HCT116 (cell line): ENCODE measurements around the gene UBA52. TPM values are rescaled to one million over a fixed set of nuclear protein-coding genes. Genes with fewer than 3 reads are reported as not detected.

Source experiments
- ATAC-seq: fragments of 200-7000 bp; cut with Tn5 transposase; 2 replicates; pipeline ENCODE4 v1.9.1; 2020; ENCODE audit warnings: mild to moderate bottlenecking, moderate library complexity
- BruUV-seq: library from RNA; stranded (reverse); fragments of 400-500 nt; replicated peaks from 2 replicates; lab custom pipeline; 2021; lab: Mats Ljungman, UMichigan
- CTCF ChIA-PET: fragments of 300-600 bp; sonication (Branson Sonifier 250); formaldehyde crosslinking; loops from one replicate; lab custom pipeline; 2021; ENCODE audit warnings: antibody characterized with exemption; lab: Charles Lee
- POLR2A ChIA-PET: fragments of 300-600, 350-600 bp; sonication (Branson Sonifier 250); formaldehyde crosslinking; loops from one replicate; lab custom pipeline; 2021; ENCODE audit warnings: antibody characterized with exemption; lab: Charles Lee
- RAD21 ChIA-PET, 2 experiments: fragments of 300-600 bp; sonication (Branson Sonifier 250); formaldehyde crosslinking; loops; one replicate each; lab custom pipeline; 2023; ENCODE audit warnings: low total read pairs in 2 of 2; ENCODE audit not compliant: uncharacterized antibody in 2 of 2, unreplicated experiment in 2 of 2, low non-redundant PET in 1 of 2; lab: Charles Lee
- DNase-seq: peaks from one replicate; pipeline ENCODE4 v3.0.0-alpha.2; 2010; ENCODE audit warnings: low read depth, low spot score
- H2AFZ ChIP-seq: fragments of 200-600 bp; shearing (Covaris generic), sonication (generic); 2 replicates; pipeline ENCODE4 v1.6.1; 2017; ENCODE audit warnings: low read depth, mixed run types, mixed read lengths, antibody characterized with exemption, low read length; ENCODE audit not compliant: poor library complexity, severe bottlenecking
- H3K27ac ChIP-seq: 2 replicates; pipeline ENCODE4 v1.5.1; 2012; ENCODE audit warnings: low read depth, low read length
- H3K27me3 ChIP-seq: fragments of 200-600 bp; sonication (generic); 2 replicates; pipeline ENCODE4 v1.6.1; 2016; ENCODE audit warnings: mixed run types, low read length, mixed read lengths; ENCODE audit not compliant: insufficient read depth
- H3K36me3 ChIP-seq, 2 experiments: fragments of 200-500 bp in 1 of 2; fragments of 200-600 bp in 1 of 2; sonication (Bioruptor generic) in 1 of 2; sonication (generic) in 1 of 2; 2 replicates each; pipeline versions ENCODE4 v1.5.1 to v1.6.1; 2014 to 2016; ENCODE audit warnings: low read length in 2 of 2, inconsistent platforms in 1 of 2, mixed read lengths in 1 of 2, mixed run types in 1 of 2; ENCODE audit not compliant: insufficient read depth in 2 of 2, control insufficient read depth in 1 of 2
- H3K4me1 ChIP-seq, 2 experiments: fragments of 200-600 bp in 1 of 2; sonication (generic) in 1 of 2; 2 replicates each; pipeline versions ENCODE4 v1.5.1 to v1.6.1; 2012 to 2017; ENCODE audit warnings: low read length in 2 of 2, inconsistent platforms in 1 of 2, mild to moderate bottlenecking in 1 of 2, mixed read lengths in 1 of 2, mixed run types in 1 of 2, moderate library complexity in 1 of 2; ENCODE audit not compliant: insufficient read depth in 2 of 2, control insufficient read depth in 1 of 2
- H3K4me2 ChIP-seq: fragments of 200-600 bp; sonication (generic); 2 replicates; pipeline ENCODE4 v1.6.1; 2017; ENCODE audit warnings: mixed run types, low read length, mixed read lengths
- H3K4me3 ChIP-seq, 2 experiments: fragments of 200-600 bp in 1 of 2; sonication (generic) in 1 of 2; replicated peaks in 1 of 2; 2 replicates each; pipeline ENCODE4 v1.5.1; 2011 to 2016; ENCODE audit warnings: low read length in 2 of 2, control low read depth in 1 of 2, low read depth in 1 of 2, mild to moderate bottlenecking in 1 of 2, mixed read lengths in 1 of 2, mixed run types in 1 of 2
- H3K79me2 ChIP-seq: fragments of 200-600 bp; sonication (generic); 2 replicates; pipeline ENCODE4 v1.6.1; 2017; ENCODE audit warnings: mild to moderate bottlenecking, mixed run types, low read length, moderate library complexity, mixed read lengths; ENCODE audit not compliant: insufficient read depth
- H3K9ac ChIP-seq: fragments of 200-600 bp; sonication (generic); 2 replicates; pipeline ENCODE4 v1.6.1; 2016; ENCODE audit warnings: low read length, mixed read lengths
- H3K9me2 ChIP-seq: fragments of 200-600 bp; sonication (generic), shearing (Covaris generic); 2 replicates; pipeline ENCODE4 v1.6.1; 2017; ENCODE audit warnings: mixed run types, mild to moderate bottlenecking, moderate library complexity; ENCODE audit not compliant: insufficient read depth
- H3K9me3 ChIP-seq, 2 experiments: fragments of 200-500 bp in 1 of 2; fragments of 200-600 bp in 1 of 2; sonication (Bioruptor generic) in 1 of 2; sonication (generic) in 1 of 2; 2 replicates each; pipeline ENCODE4 v1.6.1; 2014 to 2017; ENCODE audit warnings: low read length in 2 of 2, mixed read lengths in 2 of 2, inconsistent platforms in 1 of 2, low read depth in 1 of 2, mild to moderate bottlenecking in 1 of 2, mixed run types in 1 of 2, moderate library complexity in 1 of 2; ENCODE audit not compliant: control insufficient read depth in 1 of 2, insufficient read depth in 1 of 2
- H4K20me1 ChIP-seq: fragments of 200-600 bp; sonication (generic), shearing (Covaris generic); 2 replicates; pipeline ENCODE4 v1.6.1; 2017; ENCODE audit warnings: mixed run types, mild to moderate bottlenecking, moderate library complexity; ENCODE audit not compliant: insufficient read depth
- ATF3 ChIP-seq: IDR thresholded peaks from 2 replicates; pipeline ENCODE4 v1.6.1; 2012
- CBX3 ChIP-seq: IDR thresholded peaks from 2 replicates; pipeline ENCODE4 v1.6.1; 2012; ENCODE audit warnings: low read depth
- CEBPB ChIP-seq: IDR thresholded peaks from 2 replicates; pipeline ENCODE4 v1.6.1; 2012; ENCODE audit warnings: low read depth
- ELF1 ChIP-seq: IDR thresholded peaks from 2 replicates; pipeline ENCODE4 v1.6.1; 2012; ENCODE audit warnings: low read depth, borderline replicate concordance
- FOSL1 ChIP-seq: IDR thresholded peaks from 2 replicates; pipeline ENCODE4 v1.6.1; 2012; ENCODE audit warnings: low read depth
- JUND ChIP-seq: IDR thresholded peaks from 2 replicates; pipeline ENCODE4 v1.6.1; 2012
- POLR2A ChIP-seq: IDR thresholded peaks from 2 replicates; pipeline ENCODE4 v1.7.0; 2011; ENCODE audit warnings: borderline replicate concordance; ENCODE audit not compliant: insufficient read depth, insufficient read length; ENCODE audit errors: extremely low read depth
- POLR2AphosphoS5 ChIP-seq: IDR thresholded peaks from 2 replicates; pipeline ENCODE4 v1.6.1; 2011; ENCODE audit warnings: mild to moderate bottlenecking, low read depth, low read length, moderate library complexity
- RAD21 ChIP-seq: IDR thresholded peaks from 2 replicates; pipeline ENCODE4 v1.6.1; 2012; ENCODE audit warnings: low read depth, mild to moderate bottlenecking
- SIN3A ChIP-seq: IDR thresholded peaks from 2 replicates; pipeline ENCODE4 v1.6.1; 2012; ENCODE audit warnings: low read depth
- SP1 ChIP-seq: IDR thresholded peaks from 2 replicates; pipeline ENCODE4 v1.6.1; 2012; ENCODE audit warnings: low read depth
- SRF ChIP-seq: IDR thresholded peaks from 2 replicates; pipeline ENCODE4 v1.6.1; 2012; ENCODE audit warnings: low read depth
- TCF7L2 ChIP-seq: IDR thresholded peaks from 2 replicates; pipeline ENCODE4 v1.7.0; 2011; ENCODE audit warnings: borderline replicate concordance, inconsistent platforms; ENCODE audit not compliant: insufficient read depth, insufficient read length; ENCODE audit errors: extremely low read depth
- YY1 ChIP-seq: IDR thresholded peaks from 2 replicates; pipeline ENCODE4 v1.6.1; 2011; ENCODE audit warnings: low read length, low read depth, moderate library complexity, mild to moderate bottlenecking; ENCODE audit not compliant: insufficient replicate concordance; ENCODE audit errors: extremely low read depth
- ZBTB33 ChIP-seq: IDR thresholded peaks from 2 replicates; pipeline ENCODE4 v1.6.1; 2011; ENCODE audit warnings: mild to moderate bottlenecking, low read length, moderate library complexity; ENCODE audit not compliant: insufficient replicate concordance; ENCODE audit errors: extremely low read depth
- ZFX ChIP-seq: fragments of 450-650 bp; IDR thresholded peaks from 2 replicates; pipeline ENCODE4 v1.6.1; 2017
- intact Hi-C: fragments of 100-400 bp; cut with micrococcal nuclease; formaldehyde crosslinking; loops from 2 replicates; pipeline ENCODE4 v1.10.0; 2022
- total RNA-seq: library from RNA; stranded (reverse); gene quantifications from one replicate; pipeline ENCODE4 v1.2.1, GENCODE V29; 2021; ENCODE audit not compliant: unreplicated experiment
- TF ChIP-seq, protein P1 (sequence below): IDR thresholded peaks from 2 replicates; pipeline ENCODE4 v1.6.1; 2012; ENCODE audit warnings: low read depth
- TF ChIP-seq, protein P2 (sequence below): IDR thresholded peaks from 2 replicates; pipeline ENCODE4 v1.6.1; 2012

Gene UBA52
- total RNA-seq, 1 experiment from 2014 or later = 1,743 TPM

DNA sequence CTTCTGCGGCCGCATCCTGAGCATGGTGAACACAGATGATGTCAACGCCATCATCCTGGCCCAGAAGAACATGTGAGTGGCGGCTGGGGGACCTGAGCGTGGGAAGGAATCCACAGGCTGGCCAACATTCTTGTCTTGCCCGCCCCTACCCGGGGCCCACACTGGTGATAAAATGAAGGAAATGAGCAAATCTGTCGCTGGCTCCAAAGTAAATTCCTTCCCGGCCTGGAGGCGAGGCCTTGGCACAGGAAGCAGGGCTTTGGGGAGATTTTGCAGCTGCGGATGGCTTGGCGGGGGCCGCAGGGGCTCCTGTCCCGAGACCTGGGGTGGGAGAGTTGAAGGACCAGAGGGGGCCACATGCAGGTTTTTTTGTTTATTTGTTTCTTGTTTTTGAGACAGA, 9.6 kb upstream of the UBA52 start:
- Histone ChIP-seq H3K9me3 (no peaks in the 10 kb centered on the region), H4K20me1 (no peaks in the 10 kb centered on the region), H3K9me2 (no peaks in the 10 kb centered on the region), H3K4me1 (peaks cover 0 to 13% of the 10 kb centered on the region in 2 experiments; a peak in 2 of 4 replicates), H3K4me2 (no peak overlapping the region), H3K4me3 (no peak overlapping the region), H3K79me2 (peaks cover 56% of the 10 kb centered on the region), H3K36me3 (peaks cover 22 to 40% of the 10 kb centered on the region in 2 experiments; a peak in 3 of 4 replicates), H3K27ac (no peak overlapping the region), H3K9ac (no peak overlapping the region), H2AFZ (no peak overlapping the region), H3K27me3 (no peaks in the 10 kb centered on the region)
- DNase-seq = no peak
- BruUV-seq = no TSS peak
- RAD21 ChIA-PET = no interaction called here
- ATAC-seq = no peak
- intact Hi-C loops = no loop called here
- CTCF ChIA-PET = no interaction called here
- TF ChIP-seq SRF = no peak
- no peak for TF ChIP-seq TCF7L2
- no peak for TF ChIP-seq SP1
- TF ChIP-seq CEBPB = no peak
- no peak for TF ChIP-seq ATF3
- TF ChIP-seq ELF1 = no peak
- no peak for TF ChIP-seq CBX3
- TF ChIP-seq YY1 = no peak
- TF ChIP-seq ZBTB33 = no peak
- no peak for TF ChIP-seq SIN3A
- TF ChIP-seq, protein P1, sequence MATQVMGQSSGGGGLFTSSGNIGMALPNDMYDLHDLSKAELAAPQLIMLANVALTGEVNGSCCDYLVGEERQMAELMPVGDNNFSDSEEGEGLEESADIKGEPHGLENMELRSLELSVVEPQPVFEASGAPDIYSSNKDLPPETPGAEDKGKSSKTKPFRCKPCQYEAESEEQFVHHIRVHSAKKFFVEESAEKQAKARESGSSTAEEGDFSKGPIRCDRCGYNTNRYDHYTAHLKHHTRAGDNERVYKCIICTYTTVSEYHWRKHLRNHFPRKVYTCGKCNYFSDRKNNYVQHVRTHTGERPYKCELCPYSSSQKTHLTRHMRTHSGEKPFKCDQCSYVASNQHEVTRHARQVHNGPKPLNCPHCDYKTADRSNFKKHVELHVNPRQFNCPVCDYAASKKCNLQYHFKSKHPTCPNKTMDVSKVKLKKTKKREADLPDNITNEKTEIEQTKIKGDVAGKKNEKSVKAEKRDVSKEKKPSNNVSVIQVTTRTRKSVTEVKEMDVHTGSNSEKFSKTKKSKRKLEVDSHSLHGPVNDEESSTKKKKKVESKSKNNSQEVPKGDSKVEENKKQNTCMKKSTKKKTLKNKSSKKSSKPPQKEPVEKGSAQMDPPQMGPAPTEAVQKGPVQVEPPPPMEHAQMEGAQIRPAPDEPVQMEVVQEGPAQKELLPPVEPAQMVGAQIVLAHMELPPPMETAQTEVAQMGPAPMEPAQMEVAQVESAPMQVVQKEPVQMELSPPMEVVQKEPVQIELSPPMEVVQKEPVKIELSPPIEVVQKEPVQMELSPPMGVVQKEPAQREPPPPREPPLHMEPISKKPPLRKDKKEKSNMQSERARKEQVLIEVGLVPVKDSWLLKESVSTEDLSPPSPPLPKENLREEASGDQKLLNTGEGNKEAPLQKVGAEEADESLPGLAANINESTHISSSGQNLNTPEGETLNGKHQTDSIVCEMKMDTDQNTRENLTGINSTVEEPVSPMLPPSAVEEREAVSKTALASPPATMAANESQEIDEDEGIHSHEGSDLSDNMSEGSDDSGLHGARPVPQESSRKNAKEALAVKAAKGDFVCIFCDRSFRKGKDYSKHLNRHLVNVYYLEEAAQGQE = no peak
- no peak for TF ChIP-seq JUND
- TF ChIP-seq, protein P2, sequence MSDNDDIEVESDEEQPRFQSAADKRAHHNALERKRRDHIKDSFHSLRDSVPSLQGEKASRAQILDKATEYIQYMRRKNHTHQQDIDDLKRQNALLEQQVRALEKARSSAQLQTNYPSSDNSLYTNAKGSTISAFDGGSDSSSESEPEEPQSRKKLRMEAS = no peak
- TF ChIP-seq ZFX = no peak
- no peak for TF ChIP-seq POLR2AphosphoS5
- TF ChIP-seq POLR2A = no peak
- TF ChIP-seq RAD21 = no peak
- no peak for TF ChIP-seq FOSL1
- POLR2A ChIA-PET = no interaction called here
